Epithelial cell of proximal tubule (primary cell): ENCODE measurements around the gene THSD1. TPM values are rescaled to one million over a fixed set of nuclear protein-coding genes. Genes with fewer than 3 reads are reported as not detected.

Experiments used
- DNase-seq: peaks from one replicate; pipeline ENCODE4 v3.0.0-alpha.2; 2011; ENCODE audit warnings: low read depth
- H3K4me3 ChIP-seq: 2 replicates; pipeline ENCODE4 v1.5.1; 2011; ENCODE audit warnings: low read depth, mild to moderate bottlenecking, low read length
- CTCF ChIP-seq: conservative IDR thresholded peaks from 2 replicates; pipeline ENCODE4 v1.5.1; 2012; ENCODE audit warnings: low read depth, mild to moderate bottlenecking, low read length
- total RNA-seq: library from RNA; depleted of rRNA; stranded (reverse); fragments of >200 nt; gene quantifications from 2 replicates; pipeline ENCODE4 v1.2.3, GENCODE V29; 2015

Gene THSD1
- total RNA-seq, 1 donor from 2014 or later: 10.2 TPM

- DNase-seq: no peak
- H3K4me3 ChIP-seq: peak overlapping the region; percentile 38
- TF ChIP-seq CTCF: no peak
Measured at GRCh38 chr13:52450793-52451116, 44.8 kb upstream of the THSD1 start.

- TF ChIP-seq CTCF: peak; percentile 97
- peak within 1 kb of the TSS; percentile 91 for H3K4me3 ChIP-seq
- DNase-seq: no peak
Measured at GRCh38 chr13:52450012-52450792, 44.2 kb upstream of the THSD1 start, which contains the start of gene VPS36. TSS of gene VPS36 (minus strand) at chr13:52450634. CDS start at chr13:52450594, 40 bp downstream.

- TF ChIP-seq CTCF: no peak
- peak overlapping the region; percentile 91 for H3K4me3 ChIP-seq
- no peak for DNase-seq
Measured at GRCh38 chr13:52449331-52450011, 43.5 kb upstream of the THSD1 start.

GRCh38 chr13:52447815-52448552, 42.0 kb upstream of the THSD1 start:
- TF ChIP-seq CTCF: no peak
- no peak for DNase-seq
- H3K4me3 ChIP-seq: no peak overlapping the region

GRCh38 chr13:52447354-52447753, 41.4 kb upstream of the THSD1 start:
- no peak overlapping the region for H3K4me3 ChIP-seq
- TF ChIP-seq CTCF: no peak
- no peak for DNase-seq

GRCh38 chr13:52446265-52446664, 40.3 kb upstream of the THSD1 start:
- TF ChIP-seq CTCF: no peak
- no peak for DNase-seq
- no peak overlapping the region for H3K4me3 ChIP-seq
